OCI-LY7 (cell line): ENCODE results near the gene MOK. TPM values are rescaled to one million over a fixed set of nuclear protein-coding genes. Genes with fewer than 3 reads are reported as not detected.

Experiments
- BruUV-seq: library from RNA; stranded (reverse); fragments of 400-500 nt; replicated peaks from 2 replicates; lab custom pipeline; 2021; lab: Mats Ljungman, UMichigan
- CTCF ChIA-PET: fragments of 300-600 bp; sonication (Branson Sonifier 250); formaldehyde crosslinking; loops from one replicate; lab custom pipeline; 2022; ENCODE audit warnings: antibody characterized with exemption; ENCODE audit not compliant: unreplicated experiment; lab: Charles Lee
- POLR2A ChIA-PET: fragments of 300-600 bp; sonication (Branson Sonifier 250); formaldehyde crosslinking; loops from one replicate; lab custom pipeline; 2022; ENCODE audit warnings: antibody characterized with exemption; lab: Charles Lee
- DNase-seq: peaks from one replicate; pipeline ENCODE4 v3.0.0-alpha.2; 2015; ENCODE audit warnings: low spot score
- H2AFZ ChIP-seq: fragments of 200-600 bp; sonication (generic), shearing (Covaris generic); 2 replicates; pipeline ENCODE4 v1.6.1; 2014; ENCODE audit warnings: mild to moderate bottlenecking, antibody characterized with exemption, low read length, moderate library complexity
- H3K27ac ChIP-seq: fragments of 200-600 bp; sonication (generic); 2 replicates; pipeline ENCODE4 v1.5.1; 2014; ENCODE audit warnings: mixed run types, low read depth, mild to moderate bottlenecking, moderate library complexity, low read length, inconsistent platforms; ENCODE audit not compliant: poor library complexity, severe bottlenecking
- H3K36me3 ChIP-seq: fragments of 200-600 bp; sonication (generic); 2 replicates; pipeline ENCODE4 v1.6.1; 2014; ENCODE audit warnings: mild to moderate bottlenecking, antibody characterized with exemption, low read length, moderate library complexity, mixed read lengths; ENCODE audit not compliant: insufficient read depth
- H3K4me1 ChIP-seq: fragments of 200-600 bp; sonication (generic); 2 replicates; pipeline ENCODE4 v1.5.1; 2014; ENCODE audit warnings: mild to moderate bottlenecking, low read length; ENCODE audit not compliant: insufficient read depth, poor library complexity, severe bottlenecking
- H3K4me2 ChIP-seq: fragments of 200-600 bp; sonication (generic); 2 replicates; pipeline ENCODE4 v1.6.1; 2014; ENCODE audit warnings: mild to moderate bottlenecking, low read length
- H3K4me3 ChIP-seq: fragments of 200-600 bp; sonication (generic); 2 replicates; pipeline ENCODE4 v1.5.1; 2014; ENCODE audit warnings: mild to moderate bottlenecking, low read depth, low read length; ENCODE audit not compliant: poor library complexity, severe bottlenecking
- H3K79me2 ChIP-seq: fragments of 200-600 bp; sonication (generic); 2 replicates; pipeline ENCODE4 v1.6.1; 2016; ENCODE audit warnings: low read depth, mild to moderate bottlenecking, low read length, moderate library complexity, mixed read lengths; ENCODE audit not compliant: insufficient read depth
- H3K9me2 ChIP-seq: fragments of 200-600 bp; sonication (generic); 2 replicates; pipeline ENCODE4 v1.6.1; 2016; ENCODE audit warnings: mild to moderate bottlenecking, low read length, mixed read lengths; ENCODE audit not compliant: insufficient read depth
- H3K9me3 ChIP-seq: fragments of 200-600 bp; sonication (generic); 2 replicates; pipeline ENCODE4 v1.6.1; 2014; ENCODE audit warnings: mild to moderate bottlenecking, mixed run types, low read length, mixed read lengths
- H4K20me1 ChIP-seq: fragments of 200-600 bp; sonication (generic); 2 replicates; pipeline ENCODE4 v1.6.1; 2014; ENCODE audit warnings: mild to moderate bottlenecking, antibody characterized with exemption, low read length, moderate library complexity, mixed read lengths; ENCODE audit not compliant: insufficient read depth
- EZH2phosphoT487 ChIP-seq: fragments of 200-600 bp; sonication (generic); IDR thresholded peaks from 2 replicates; pipeline ENCODE4 v1.6.1; 2018; ENCODE audit warnings: low read depth, borderline replicate concordance, mild to moderate bottlenecking, mixed run types, antibody characterized with exemption, low read length, moderate library complexity, mixed read lengths
- intact Hi-C: fragments of 100-400 bp; cut with micrococcal nuclease; formaldehyde crosslinking; loops from one replicate; pipeline ENCODE4 v1.10.0; 2022; ENCODE audit not compliant: unreplicated experiment
- total RNA-seq, 2 experiments: library from RNA; depleted of rRNA in 1 of 2; stranded (reverse); fragments of >200 nt in 1 of 2; shearing (Covaris generic) in 1 of 2; gene quantifications; 2 replicates each; pipeline ENCODE4 v1.2.3, GENCODE V29; 2014 to 2022
- TF ChIP-seq, protein P1 (sequence below): fragments of 200-600 bp; sonication (generic); conservative IDR thresholded peaks from 2 replicates; pipeline ENCODE4 v1.5.1; 2014; ENCODE audit warnings: mild to moderate bottlenecking, antibody characterized with exemption, low read length, moderate library complexity, mixed read lengths

Gene MOK
- total RNA-seq, 2 experiments from 2014 or later: 2.2 to 4.0 TPM

DNA sequence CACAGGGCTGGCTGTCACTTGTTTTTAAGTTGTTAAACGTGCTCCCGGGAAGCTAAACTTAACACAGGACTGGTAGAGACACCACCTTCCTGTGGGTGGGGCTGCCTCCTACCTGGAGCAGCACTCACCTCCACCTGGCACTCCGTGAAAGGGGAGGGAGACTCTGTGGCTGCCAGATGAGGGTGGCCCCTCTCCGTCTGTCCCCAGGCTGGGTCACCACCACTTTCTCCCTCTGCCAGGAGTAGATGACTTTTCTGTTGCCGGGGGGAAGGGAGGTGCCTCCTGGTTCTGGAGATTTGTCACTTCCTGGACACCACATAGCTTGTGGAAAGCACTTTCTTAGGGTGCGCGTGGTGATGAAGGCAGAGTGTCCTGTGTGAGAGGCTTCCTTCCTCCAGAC lies 83.9 kb downstream of the MOK start:
- Histone ChIP-seq H4K20me1 (no peaks in the 10 kb centered on the region), H3K9me3 (no peaks in the 10 kb centered on the region), H3K79me2 (no peaks in the 10 kb centered on the region), H3K4me3 (no peak overlapping the region), H3K36me3 (no peaks in the 10 kb centered on the region), H3K4me1 (peaks cover 17% of the 10 kb centered on the region), H3K9me2 (no peaks in the 10 kb centered on the region), H2AFZ (no peak overlapping the region), H3K4me2 (no peak overlapping the region), H3K27ac (no peak overlapping the region)
- TF ChIP-seq EZH2phosphoT487: no peak
- TF ChIP-seq, protein P1, sequence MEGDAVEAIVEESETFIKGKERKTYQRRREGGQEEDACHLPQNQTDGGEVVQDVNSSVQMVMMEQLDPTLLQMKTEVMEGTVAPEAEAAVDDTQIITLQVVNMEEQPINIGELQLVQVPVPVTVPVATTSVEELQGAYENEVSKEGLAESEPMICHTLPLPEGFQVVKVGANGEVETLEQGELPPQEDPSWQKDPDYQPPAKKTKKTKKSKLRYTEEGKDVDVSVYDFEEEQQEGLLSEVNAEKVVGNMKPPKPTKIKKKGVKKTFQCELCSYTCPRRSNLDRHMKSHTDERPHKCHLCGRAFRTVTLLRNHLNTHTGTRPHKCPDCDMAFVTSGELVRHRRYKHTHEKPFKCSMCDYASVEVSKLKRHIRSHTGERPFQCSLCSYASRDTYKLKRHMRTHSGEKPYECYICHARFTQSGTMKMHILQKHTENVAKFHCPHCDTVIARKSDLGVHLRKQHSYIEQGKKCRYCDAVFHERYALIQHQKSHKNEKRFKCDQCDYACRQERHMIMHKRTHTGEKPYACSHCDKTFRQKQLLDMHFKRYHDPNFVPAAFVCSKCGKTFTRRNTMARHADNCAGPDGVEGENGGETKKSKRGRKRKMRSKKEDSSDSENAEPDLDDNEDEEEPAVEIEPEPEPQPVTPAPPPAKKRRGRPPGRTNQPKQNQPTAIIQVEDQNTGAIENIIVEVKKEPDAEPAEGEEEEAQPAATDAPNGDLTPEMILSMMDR: no peak
- no peak for DNase-seq
- ChIA-PET CTCF (no interaction called here), POLR2A (interaction anchor here (0.9 kb wide), 1 partner anchor 36 kb away, joined by 3 read pairs; no protein-coding TSS in a partner anchor)
- intact Hi-C loops: no loop called here
- BruUV-seq: no TSS peak

DNA sequence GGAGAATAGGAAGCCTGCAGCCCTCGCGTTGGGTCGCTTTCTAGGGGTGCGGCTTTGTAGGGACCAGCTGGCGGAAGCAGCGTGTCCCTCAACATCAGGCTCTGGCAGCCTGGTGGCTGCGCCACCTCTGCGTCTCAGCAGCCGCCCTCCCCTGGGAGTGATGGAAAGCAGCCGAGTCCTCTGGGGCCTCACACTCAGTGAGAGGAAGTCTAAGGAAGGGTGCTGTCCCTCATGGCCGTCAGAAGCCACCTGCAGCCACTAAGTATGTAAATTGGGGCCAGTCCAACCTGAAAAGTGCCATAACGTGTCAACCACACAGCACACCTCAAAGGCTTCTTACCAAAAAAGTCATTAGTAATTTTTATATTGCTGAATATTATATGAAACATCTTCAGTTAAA lies 84.9 kb downstream of the MOK start:
- no TSS peak for BruUV-seq
- no peak overlapping the region for H3K4me3 ChIP-seq
- peak overlapping the region; percentile 55 for H3K4me2 ChIP-seq
- no peak overlapping the region for H2AFZ ChIP-seq
- H3K79me2 ChIP-seq: no peaks in the 10 kb centered on the region
- TF ChIP-seq, protein P1: no peak
- no peak for TF ChIP-seq EZH2phosphoT487
- DNase-seq: peak; percentile 81
- ChIA-PET CTCF (no interaction called here), POLR2A (no interaction called here)
- H3K4me1 ChIP-seq: peaks cover 17% of the 10 kb centered on the region
- no peaks in the 10 kb centered on the region for H3K9me3 ChIP-seq
- H3K27ac ChIP-seq: no peak overlapping the region
- intact Hi-C loops: no loop called here
- no peaks in the 10 kb centered on the region for H3K9me2 ChIP-seq
- H4K20me1 ChIP-seq: no peaks in the 10 kb centered on the region
- no peaks in the 10 kb centered on the region for H3K36me3 ChIP-seq

DNA sequence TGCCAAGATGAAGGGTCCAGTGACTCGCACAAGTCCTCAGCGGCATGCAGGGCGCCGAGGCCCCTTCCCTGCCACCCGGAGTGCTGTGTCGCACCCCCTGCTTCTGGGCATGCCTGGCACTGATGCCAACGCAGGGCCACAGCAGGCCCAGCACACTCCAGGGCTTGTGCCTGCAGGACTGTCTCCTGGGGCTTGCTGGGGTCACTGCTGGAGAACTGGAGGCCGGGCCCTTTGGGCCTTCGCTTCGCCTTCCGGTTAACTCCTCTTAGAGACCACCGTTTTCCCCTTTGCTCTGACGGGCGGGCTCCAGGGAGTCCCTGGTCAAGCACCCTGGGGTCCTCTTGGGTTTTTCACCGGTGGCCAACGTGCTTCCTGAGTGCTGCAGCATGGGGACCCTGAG lies 85.6 kb downstream of the MOK start:
- DNase-seq: no peak
- Histone ChIP-seq H3K79me2 (no peaks in the 10 kb centered on the region), H4K20me1 (no peaks in the 10 kb centered on the region), H3K4me1 (peaks cover 17% of the 10 kb centered on the region), H2AFZ (no peak overlapping the region), H3K9me2 (no peaks in the 10 kb centered on the region), H3K27ac (no peak overlapping the region), H3K4me2 (peak overlapping the region; percentile 55), H3K36me3 (no peaks in the 10 kb centered on the region), H3K4me3 (no peak overlapping the region), H3K9me3 (no peaks in the 10 kb centered on the region)
- no TSS peak for BruUV-seq
- no peak for TF ChIP-seq EZH2phosphoT487
- TF ChIP-seq, protein P1: no peak
- intact Hi-C loops: no loop called here
- ChIA-PET CTCF (no interaction called here), POLR2A (no interaction called here)
